Heart left ventricle (tissue), 13 donors: ENCODE measurements around the gene TRIM8.
"Not testable (repeated sequence)": the region's sequence is repeated elsewhere in the genome, so short reads cannot be mapped to it uniquely, and the experiment has no call there.

ENCODE experiments used
- POLR2A ChIP-seq, 2 donors: fragments of 450-650 bp; IDR thresholded peaks; one replicate each; pipeline ENCODE4 v1.6.1; 2017; ENCODE audit warnings: antibody characterized with exemption in 2 of 2, mild to moderate bottlenecking in 2 of 2, moderate library complexity in 2 of 2
- TF ChIP-seq, protein P1 (sequence below), 12 donors: fragments of 200-600 bp; sonication (generic) in 4 of 12; IDR thresholded peaks; one replicate each; pipeline versions ENCODE4 v1.5.0 to v1.8.0; 2018 to 2022; ENCODE audit warnings: antibody characterized with exemption in 12 of 12, mild to moderate bottlenecking in 5 of 12
- donor health status: ischemic (EF 13 %, LVEDD 7.1; RV severe dilation, severe dysfunction).
- donor health status: DM: no; HTN: yes; CAD: no.
- donor health status: DM: no; HTN: no; CAD: no.
- donor health status: ischemic (EF 25% LVEDD 6.9; RV normal size, moderate dysfunction).
- donor health status: ischemic (EF 25% LVEDD 5.7; RV mildly dilated, moderate dysfunction).
- donor health status: ischemic (EF 35%, LVEDD 5.7; RV mildly dilated, moderate dysfunction).
- donor health status: nonischemic (EF 11% LVEDD 7.7; RV severe dilation, severe dysfunction).
- donor health status: DM: yes; HTN: yes; CAD: no.
- donor health status: PGD.
- donor health status: ischemic (EF 29% LVEDD 5.4; RV normal size, mild dysfunction).
- donor health status: nonischemic (EF 23%, LVEDD 6.1; RV moderate dilation, normal function).

DNA sequence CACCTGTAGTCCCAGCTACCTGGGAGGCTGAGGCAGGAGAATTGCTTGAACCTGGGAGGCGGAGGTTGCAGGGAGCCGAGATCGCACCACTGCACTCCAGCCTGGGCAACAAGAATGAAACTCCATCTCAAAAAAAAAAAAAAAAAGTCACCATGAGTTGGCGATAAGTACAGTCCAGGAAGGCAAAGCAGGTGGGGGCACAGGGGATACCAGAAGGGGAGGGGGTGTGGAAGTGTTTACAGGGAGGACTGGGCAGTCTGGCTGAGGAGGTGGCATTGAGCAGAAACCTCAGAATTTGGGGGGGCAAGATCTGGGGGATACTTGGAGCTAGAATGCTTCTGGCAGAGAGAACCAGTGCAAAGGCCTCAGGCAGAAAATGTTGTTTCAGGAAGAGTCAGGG is 23.1 kb downstream of the TRIM8 start:
- TF ChIP-seq, protein P1, sequence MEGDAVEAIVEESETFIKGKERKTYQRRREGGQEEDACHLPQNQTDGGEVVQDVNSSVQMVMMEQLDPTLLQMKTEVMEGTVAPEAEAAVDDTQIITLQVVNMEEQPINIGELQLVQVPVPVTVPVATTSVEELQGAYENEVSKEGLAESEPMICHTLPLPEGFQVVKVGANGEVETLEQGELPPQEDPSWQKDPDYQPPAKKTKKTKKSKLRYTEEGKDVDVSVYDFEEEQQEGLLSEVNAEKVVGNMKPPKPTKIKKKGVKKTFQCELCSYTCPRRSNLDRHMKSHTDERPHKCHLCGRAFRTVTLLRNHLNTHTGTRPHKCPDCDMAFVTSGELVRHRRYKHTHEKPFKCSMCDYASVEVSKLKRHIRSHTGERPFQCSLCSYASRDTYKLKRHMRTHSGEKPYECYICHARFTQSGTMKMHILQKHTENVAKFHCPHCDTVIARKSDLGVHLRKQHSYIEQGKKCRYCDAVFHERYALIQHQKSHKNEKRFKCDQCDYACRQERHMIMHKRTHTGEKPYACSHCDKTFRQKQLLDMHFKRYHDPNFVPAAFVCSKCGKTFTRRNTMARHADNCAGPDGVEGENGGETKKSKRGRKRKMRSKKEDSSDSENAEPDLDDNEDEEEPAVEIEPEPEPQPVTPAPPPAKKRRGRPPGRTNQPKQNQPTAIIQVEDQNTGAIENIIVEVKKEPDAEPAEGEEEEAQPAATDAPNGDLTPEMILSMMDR (IDR thresholded peaks at IDR 0.05) = not testable (repeated sequence)
- not testable (repeated sequence) for TF ChIP-seq POLR2A (IDR thresholded peaks at IDR 0.05)
